ENCODE measurements around the gene COL19A1.
A peak's percentile ranks its signal among the peaks of the same experiment; 100 is the strongest.

COL19A1 gene

DNA sequence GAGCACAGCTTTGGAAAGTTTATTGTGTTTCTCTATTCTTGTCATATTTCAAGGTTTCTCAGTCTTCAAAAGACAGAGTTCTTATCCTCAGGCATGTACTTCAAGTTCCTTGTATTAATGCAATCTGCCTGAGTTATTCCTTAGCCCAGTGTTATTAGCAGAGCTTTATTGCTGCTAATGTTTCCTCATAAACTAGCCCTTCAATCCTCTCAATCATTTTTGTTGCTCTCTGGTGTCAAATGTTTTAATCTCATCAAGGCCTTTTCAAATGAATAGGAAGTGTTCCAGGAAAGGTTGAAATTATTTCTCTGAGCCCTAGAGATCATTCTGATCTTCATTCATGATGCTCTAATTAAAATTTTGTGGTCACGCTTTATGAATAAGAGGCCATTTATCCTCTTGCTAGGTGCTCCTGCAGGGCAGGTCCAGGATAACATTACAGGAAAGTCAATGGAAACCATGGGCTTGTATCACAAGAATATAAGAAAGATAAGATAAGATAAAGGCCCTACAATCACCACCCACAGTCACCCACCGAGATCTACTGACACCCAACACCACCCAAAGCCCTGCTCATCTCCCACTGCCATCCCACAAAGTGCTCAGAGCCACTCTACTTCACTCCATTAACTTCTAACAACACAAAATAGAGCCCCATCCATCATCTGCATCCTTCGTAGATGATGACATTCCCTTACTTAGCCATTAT lies 310.6 kb downstream of the COL19A1 start:
- DNase-seq, result no peak

DNA sequence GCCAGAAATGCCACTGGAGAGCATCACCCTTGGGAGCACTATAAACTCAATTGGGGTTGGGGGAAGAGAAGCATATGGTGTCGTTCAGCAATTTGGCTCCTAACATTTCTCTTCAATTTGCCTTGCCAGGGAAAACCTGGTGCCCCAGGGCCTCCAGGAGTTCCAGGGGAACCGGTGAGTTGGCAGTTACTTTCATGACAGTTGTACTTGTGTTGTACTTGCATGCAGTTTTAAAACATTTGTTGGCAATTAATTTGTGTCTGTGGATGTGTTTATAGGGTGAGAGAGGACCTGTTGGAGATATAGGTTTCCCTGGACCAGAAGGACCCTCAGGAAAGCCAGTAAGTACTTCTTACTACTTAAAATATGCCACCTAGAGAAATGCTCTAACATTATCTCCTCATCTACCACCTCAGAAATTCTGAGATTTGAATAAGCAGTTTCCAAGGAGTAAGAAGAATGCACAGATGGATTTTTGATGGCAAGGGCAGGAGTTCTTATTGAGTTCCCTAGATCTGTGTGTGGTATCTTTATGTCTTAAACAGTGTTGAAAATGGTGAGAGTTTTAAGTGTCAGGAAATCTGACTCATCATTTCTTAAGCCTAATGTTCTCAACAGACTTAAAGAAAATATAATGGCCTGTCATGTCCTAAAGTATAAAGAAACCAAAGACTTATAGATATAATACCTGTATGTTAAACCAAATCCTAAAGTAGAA lies 314.0 kb downstream of the COL19A1 start:
- no peak for DNase-seq

DNA sequence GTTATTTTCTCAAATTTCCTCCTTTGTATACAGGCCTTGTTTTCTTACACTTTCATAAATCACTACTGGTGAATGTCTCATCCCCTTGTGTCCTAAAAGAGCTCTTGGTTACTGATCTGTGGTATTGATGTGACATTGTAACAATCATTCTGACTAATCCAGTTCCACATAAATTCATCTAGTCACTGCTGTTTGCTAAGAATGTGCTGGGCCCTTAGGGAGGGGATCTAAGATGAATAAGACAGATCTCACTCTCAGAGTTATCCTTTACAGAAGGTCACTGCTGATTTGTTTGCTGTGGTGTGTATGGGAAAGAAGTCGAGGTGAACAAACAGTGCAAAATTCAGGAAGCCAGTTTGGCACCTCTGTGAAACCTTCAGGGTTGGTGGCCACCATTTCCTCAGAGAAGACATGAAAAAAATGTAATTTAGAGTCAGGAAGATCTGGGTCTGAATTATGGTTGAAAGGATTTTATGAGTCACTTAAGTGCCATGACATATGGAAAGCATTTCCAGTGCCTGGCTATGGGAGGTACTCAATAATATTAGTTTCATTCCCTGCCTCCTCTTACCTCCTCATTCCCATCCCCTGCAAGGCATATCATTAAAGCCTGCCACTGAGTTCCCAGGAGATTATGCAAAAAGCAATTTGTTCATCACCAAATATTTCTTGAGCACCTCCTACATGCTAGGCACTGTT lies 314.7 kb downstream of the COL19A1 start:
- no peak for DNase-seq

DNA sequence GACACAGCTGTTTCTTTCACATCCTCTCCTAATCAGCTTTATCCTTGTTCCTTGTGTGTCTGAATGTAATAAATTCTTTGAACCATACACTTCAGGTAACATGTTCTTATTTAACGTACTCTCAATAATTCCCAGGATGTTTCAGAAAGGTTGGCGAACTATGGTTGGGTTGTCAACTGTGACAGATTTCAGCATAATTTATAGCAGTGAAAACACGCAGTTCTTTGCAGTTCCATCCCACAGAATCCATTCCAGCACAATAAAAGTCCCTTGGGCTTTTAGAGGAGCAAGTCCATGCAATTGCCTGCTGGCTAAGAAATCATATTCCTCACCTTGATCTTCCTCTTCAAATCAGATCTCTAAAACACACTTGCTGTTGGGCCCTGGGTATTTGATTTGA lies 317.2 kb downstream of the COL19A1 start:
- DNase-seq, result no peak

DNA sequence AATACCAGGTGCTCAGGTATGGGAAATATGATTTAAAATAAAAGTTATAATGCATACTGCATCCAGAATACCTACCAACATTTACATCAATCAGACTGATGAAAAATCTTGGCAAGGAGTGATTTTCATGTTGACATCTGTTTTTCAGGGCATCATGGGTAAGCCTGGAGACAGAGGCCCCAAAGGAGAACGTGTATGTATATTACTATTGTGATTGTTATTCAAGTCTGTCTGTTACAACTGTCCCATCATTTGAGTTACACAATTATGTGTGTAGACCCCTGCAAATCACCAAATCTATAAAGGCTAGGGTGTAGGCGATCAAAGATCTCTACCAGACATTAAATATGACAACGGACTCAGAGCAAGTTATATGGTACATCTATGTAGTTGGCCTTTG lies 318.4 kb downstream of the COL19A1 start:
- no peak for DNase-seq

DNA sequence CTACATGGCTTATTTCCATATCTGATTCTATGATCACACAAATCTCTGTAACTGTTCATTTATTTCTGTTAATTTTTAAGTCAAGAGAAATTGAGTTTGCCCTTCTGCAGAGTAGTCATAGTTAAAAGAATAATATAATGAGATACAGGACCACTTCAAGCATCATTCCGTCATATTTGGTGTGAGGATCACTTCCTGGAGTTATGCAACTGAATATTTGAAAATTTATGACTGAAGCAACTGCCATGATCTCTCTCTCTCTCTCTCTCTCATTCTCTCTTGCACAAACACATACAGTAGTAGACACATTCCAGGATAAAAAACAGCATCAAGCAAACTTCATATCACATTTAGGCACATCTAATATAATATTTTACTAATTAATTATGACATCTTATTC lies 320.1 kb downstream of the COL19A1 start:
- no peak for DNase-seq

DNA sequence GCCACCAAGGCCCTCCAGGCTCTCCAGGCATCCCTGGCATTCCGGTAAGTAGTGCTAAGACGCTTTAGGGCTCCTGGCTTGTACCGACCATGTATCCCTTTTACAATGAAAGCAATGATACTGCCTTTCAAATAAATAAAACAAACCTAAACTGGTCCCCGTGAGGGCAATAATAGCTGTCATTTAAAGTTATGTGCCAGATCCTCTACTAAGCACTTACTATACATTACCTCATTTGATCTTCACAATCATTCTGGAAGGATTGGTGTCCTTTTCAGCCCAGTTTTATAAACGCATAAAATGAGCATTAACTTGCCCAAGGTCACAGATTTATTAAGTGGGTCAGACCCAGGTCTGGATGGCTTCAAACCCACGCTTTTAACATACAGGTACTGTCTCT lies 321.8 kb downstream of the COL19A1 start:
- DNase-seq, result no peak

DNA sequence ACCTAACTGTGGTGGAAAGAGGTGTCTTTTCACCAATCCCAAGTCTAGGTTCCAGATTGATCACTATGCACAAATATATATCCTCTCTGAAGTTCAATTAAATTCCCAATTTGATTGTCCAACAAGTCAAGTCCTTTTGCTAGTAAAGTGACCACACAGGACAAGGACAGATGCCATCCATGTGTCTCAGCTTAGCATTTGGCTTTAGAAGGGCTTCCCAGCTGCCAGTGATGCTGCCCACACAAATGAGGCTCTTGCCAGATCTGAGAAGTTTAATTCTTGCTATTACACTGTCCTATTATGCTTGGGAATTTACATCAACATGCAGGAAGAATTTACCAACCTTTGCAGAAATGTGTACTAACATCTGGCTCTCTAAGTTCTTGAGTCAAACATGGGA lies 328.1 kb downstream of the COL19A1 start:
- DNase-seq, result no peak

DNA sequence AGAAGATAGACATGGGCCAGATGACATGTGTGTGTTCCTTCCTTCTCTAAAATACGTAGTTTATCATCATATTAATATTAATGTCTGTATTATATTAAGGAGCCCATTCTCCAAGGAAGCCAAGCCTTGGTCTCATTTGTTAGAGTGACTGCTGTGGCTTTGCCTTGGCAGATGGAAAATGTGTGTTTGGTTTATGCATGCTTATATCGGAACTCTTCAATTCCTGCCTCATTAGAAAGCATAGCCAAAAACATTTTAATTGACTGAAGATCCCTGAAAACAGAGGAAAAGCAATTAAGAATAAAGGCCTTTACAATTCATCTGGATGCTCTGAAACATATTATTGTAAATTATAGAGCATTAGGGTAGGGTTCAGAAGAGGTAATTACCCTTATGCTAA lies 330.2 kb downstream of the COL19A1 start:
- DNase-seq, result peak; percentile 14

DNA sequence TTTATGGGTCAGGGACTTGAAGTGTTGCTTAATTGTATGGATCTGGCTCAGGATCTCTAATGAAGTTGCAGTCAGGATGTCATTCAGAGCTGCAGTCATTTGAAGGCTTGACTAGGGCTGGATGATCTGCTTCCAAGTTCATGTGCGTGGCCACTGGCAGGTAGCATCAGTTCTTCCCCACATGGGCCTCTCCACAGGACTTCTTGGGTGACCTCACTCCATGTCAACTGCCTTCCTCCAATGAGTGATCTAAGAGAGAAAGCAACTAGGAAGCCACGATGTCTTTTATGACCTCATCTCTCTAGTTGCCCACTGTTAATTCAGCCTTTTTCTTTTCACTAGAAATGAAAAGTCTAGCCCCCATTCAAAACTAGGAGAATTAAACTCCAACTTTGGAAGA lies 332.4 kb downstream of the COL19A1 start:
- DNase-seq, result no peak

DNA sequence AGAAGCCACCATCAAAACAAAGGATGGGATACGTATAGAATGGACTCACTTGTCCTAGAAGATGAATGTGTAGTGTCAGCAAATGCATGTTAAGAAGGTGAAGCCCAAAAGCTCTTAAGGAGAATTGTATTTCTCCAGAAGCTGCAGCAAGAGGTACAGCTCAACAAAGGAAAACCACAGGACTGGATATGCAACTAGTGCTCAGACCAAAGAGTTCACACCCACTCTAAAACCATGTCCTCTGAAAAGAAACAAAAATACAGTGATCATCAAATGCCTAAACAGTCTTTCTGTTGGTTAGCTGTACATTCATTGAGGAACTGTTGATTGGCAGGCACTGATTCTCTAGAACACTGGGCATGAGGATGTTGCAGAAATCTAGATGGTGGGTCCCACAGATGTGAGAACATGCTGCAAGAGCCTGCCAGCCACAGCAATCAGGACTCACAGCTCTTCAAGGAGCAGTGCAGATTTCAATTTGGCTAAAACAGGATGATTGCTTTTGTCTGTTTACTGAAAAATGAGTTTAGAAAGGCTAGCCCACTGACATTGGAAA lies 342.0 kb downstream of the COL19A1 start:
- DNase-seq, result no peak

DNA sequence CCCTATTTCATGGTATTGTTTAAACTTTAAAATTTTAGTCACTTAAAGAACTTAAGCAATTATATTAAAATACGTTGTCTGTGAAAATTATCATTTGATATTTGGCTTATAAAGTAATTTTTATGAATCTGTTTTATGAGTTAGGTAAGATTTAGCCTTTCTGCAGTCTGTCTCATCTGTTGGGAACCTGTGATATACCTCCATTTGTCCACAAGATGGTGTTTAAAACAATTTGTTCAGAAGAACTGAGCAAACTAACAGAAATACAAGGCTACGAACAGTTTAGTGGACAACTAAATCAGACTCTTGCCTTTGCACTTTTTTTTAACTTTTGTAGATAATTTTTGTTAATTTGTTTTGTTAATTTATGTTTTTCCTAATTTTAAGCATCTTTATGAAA lies 344.1 kb downstream of the COL19A1 start:
- no peak for DNase-seq

DNA sequence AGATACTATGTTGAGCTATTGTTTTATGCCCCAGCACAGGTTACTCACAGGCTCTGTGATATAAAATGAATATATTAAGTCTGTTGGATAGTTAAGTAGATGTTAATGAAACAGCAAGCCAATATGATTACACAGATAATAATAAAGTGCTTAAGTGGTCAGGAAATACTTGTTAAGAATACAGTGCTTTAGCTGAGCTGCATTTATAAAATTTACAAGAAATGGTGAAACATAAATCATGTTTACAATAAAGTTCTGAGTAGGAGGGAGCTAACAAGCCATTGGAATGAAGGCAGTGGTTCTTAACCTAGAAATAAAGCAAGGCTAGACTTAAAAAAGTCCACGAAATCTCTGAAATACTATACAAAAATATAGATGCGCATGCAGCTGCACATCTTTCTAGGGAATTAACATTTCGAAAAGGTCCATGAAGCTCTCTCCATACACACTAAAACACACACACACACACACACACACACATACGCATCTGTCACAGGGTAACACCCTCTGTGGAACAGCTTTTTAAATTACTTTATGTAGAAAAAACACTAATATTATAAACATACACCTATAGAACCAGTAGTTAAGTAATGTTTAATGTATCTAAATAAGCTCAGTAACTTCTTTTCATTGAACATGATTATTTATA lies 349.2 kb downstream of the COL19A1 start:
- DNase-seq, result no peak

DNA sequence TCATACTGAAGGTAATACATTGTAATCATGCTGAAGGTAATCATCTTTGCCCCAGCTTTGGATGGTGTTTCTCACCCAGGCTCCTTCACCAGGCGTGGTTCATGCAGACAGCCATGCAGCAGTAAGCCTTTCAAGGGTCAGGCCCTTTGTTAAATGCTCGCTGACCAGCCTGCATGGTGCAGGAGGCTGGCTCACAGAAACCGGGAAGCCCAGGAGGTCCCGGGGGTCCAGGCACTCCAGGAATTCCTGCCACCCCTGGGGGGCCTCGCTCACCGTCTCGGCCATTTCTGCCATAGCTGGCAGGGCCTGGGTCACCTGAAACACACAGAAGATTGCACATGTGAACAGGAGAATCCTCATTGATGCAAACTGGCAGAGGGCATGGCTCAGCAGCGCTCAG lies 350.4 kb downstream of the COL19A1 start:
- DNase-seq, result no peak

DNA sequence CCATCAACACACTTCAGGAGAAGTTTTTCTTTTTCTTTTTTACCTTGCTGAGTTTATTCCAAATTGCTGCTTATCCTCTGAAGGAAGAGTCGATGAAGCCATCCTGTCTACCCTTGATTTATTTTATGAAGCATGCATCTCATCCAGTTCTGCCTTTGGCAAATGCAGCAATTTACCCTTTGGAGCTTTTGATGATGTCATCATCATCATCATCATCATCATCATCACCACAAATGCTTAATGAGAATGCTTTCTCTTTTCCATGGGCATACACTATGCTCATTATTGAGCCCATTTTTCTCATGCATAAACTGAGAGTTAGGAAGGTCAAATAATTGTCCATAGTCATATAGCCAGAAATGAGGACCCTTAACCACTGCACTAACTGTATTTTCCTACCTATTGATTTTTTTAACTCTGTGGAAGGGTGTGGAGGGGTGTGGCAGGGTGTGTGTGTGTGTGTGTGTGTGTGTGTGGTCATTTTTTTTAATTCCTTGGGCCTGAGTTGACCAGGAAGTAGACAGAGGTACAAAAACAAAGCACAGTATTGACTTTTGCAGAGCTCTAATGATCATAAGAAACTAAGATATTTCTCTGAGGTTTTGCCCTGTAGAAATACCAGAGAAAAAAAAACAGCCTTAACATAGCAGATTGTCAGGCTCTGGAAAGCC lies 353.7 kb downstream of the COL19A1 start:
- no peak for DNase-seq

DNA sequence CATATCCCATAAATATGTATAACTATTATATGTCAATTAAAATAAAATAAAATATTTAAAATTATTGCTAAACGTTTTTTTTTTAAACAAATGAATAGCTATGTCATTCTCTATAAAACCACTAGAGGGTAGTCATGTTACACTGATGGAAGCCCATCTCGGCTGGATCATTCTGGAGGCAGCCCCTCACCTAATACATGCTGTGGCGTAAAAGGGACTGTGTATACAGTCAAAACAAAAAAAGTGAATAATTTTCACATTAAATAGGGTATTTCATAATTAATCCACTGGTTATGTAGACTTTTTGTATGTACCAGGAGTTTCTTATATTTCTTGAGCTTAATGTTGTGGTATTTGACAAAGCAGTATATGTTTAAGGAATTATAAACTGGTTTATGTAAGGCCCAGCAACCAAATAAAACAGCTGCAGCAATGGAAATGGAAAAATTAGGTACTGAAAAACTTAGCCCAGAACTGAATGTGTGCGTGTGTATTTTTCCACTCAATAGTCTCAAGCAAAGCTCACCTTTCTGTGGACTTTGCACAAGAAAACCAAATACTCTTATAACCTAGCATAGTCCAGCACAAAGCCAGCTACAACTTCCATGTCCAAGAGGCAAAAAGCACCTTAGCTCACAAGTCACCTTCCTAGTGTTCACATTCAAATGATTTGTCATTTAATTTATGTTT lies 354.8 kb downstream of the COL19A1 start:
- DNase-seq, result peak; percentile 64

DNA sequence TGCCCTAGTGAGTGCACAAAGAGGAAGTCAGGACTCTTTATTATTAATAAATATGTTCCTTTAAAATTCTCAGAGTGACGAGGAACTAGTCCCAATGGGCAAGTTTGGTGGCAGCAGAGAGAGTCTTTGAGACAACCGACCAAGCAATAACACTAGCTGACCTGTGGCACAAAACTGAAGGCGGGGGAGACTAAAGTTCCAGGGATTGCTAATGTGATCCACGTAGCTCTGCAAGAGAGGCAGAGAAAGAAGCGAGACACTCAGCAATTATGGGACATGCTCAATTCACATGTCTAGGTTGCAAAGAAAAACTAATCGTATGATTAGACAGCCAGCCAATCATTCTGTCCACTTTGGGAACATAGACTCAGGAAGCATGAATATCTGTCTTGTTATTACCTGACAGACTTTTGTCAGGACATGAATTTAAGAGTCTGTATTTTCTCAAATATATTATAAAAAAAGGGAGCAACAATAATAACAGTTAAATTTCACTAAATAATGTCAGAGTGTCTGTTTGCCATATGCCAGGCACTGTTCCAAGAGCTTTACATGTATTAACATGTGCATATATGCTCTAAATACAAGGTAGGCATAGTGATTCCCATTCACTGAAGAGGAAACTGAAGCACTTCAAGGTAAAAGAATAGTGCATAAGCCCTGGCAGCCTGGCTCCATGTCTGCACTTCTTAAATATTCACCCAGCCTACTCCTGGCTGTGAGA lies 355.5 kb downstream of the COL19A1 start:
- DNase-seq, result no peak

DNA sequence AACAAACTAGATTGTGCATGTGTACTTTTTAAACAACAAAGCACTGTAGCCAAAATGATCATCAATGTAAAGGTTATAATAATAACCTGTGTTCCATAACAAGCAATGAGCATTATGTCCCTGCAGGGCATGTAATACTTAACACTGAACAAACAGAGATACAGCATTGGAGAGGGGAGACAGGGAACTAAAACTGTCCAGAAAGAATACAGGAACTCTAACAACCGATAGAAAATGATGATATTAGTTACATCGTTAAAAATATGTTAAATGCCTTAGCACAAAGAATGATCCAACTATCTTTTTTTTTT lies 356.0 kb downstream of the COL19A1 start:
- peak; percentile 45 for DNase-seq

DNA sequence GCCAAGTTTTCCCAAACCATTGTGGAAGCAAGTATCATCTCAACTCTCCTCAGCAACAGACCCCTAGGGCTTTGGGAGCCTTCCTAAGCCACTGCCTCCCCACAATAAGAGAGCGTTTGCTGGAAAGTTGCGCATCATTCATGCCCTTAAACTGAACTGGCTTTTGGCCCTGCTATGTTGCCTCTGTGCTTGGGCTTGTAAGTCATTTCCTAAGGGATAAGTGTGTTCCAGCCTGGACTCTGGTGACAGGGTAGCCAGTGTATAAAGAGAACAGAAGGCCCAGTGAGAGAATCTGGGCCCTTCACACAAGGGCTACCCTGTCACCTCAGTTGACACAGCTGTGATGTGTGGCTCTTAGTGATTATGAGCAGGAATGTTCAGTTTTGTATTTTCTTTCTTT lies 358.7 kb downstream of the COL19A1 start:
- no peak for DNase-seq

DNA sequence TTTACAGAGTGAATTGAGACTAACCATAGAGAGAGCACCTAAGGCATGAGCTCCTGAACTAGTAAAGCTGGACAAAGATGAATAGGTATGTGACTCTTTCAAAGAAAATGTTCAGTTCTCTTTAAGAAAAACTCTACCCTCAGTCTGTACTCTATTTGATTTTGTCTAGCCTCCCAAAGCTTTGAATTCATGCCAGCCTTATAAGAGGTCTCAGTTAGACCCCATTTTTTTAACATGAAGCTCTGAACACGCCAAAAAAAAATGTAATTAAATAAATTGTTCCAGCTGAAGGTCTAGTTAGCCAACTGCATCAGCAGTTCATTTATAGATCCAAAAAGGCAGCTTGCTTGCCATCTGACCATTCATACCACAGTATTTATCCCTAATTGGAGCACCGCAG lies 365.0 kb downstream of the COL19A1 start:
- no peak for DNase-seq

DNA sequence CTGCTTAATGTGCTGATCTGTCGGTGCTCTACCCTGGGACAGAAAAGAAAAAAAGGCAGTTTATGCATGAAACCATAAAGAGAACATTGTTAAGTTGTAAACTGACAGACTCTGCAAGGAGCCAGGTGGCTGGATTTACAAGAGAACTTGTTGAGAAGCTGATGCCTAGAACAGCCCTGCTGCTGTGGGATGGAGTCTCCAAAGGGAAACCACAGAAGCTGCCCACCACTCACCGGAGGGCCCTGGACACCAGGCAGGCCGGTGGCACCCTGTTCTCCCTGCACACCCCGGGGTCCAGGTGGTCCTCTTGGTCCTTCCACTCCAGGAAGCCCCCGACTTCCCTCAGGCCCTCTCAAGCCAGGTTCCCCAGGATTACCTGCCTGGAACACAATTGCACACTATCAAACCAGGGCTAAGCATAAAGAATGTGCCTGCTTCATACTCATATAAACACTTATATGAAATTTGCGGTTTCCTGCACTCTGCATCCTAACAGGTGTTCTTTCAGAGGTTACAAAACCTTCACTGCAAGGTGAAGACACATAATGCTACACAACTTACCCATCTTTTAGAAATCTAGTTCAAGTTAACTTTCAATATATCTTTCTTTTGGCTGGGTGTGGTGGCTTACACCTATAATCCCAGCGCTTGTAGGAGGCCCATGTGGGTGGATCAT lies 368.3 kb downstream of the COL19A1 start:
- no peak for DNase-seq
